Peyer's patch (tissue), 4 donors: ENCODE measurements around the gene ASNSD1.

Source experiments
- POLR2A ChIP-seq, 2 donors: fragments of 450-650 bp; IDR thresholded peaks; one replicate each; pipeline ENCODE4 v1.5.1; 2017; ENCODE audit warnings: antibody characterized with exemption in 2 of 2, mild to moderate bottlenecking in 2 of 2, moderate library complexity in 2 of 2
- TF ChIP-seq, protein P1 (sequence below), 6 experiments: fragments of 450-650 bp in 4 of 6; fragments of 200-600 bp in 2 of 6; sonication (generic) in 1 of 6; IDR thresholded peaks; one replicate each; pipeline ENCODE4 v1.5.1; 2017 to 2019; ENCODE audit warnings: antibody characterized with exemption in 6 of 6, mild to moderate bottlenecking in 3 of 6, moderate library complexity in 1 of 6

DNA sequence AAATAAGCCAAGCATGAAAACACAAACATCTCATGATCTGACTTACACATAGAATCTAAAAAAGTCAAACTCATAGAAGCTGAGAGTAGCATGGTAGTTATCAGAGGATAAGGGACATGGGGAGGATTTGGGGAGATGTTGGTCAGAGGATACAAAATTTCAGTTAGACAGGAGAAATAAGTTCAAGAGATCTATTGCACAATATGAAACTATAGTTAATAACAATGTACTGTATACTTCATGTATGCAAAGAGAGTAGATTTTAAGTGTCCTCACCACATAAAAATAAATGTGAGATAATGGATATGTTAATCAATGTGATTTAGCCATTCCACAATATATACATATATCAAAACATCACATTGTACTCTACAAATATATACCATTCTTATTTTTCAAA is 10.0 kb upstream of the ASNSD1 start:
- TF ChIP-seq, protein P1, sequence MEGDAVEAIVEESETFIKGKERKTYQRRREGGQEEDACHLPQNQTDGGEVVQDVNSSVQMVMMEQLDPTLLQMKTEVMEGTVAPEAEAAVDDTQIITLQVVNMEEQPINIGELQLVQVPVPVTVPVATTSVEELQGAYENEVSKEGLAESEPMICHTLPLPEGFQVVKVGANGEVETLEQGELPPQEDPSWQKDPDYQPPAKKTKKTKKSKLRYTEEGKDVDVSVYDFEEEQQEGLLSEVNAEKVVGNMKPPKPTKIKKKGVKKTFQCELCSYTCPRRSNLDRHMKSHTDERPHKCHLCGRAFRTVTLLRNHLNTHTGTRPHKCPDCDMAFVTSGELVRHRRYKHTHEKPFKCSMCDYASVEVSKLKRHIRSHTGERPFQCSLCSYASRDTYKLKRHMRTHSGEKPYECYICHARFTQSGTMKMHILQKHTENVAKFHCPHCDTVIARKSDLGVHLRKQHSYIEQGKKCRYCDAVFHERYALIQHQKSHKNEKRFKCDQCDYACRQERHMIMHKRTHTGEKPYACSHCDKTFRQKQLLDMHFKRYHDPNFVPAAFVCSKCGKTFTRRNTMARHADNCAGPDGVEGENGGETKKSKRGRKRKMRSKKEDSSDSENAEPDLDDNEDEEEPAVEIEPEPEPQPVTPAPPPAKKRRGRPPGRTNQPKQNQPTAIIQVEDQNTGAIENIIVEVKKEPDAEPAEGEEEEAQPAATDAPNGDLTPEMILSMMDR (IDR thresholded peaks at IDR 0.05): no peak
- TF ChIP-seq POLR2A (IDR thresholded peaks at IDR 0.05): no peak
